Heart left ventricle (tissue), 13 donors: ENCODE measurements around the gene CUBN.

Experiments used
- CTCF ChIP-seq, 12 donors: fragments of 200-600 bp; sonication (generic) in 4 of 12; IDR thresholded peaks; one replicate each; pipeline versions ENCODE4 v1.5.0 to v1.8.0; 2018 to 2022; ENCODE audit warnings: antibody characterized with exemption in 12 of 12, mild to moderate bottlenecking in 5 of 12
- POLR2A ChIP-seq, 2 donors: fragments of 450-650 bp; IDR thresholded peaks; one replicate each; pipeline ENCODE4 v1.6.1; 2017; ENCODE audit warnings: antibody characterized with exemption in 2 of 2, mild to moderate bottlenecking in 2 of 2, moderate library complexity in 2 of 2
- donor health status: ischemic (EF 13 %, LVEDD 7.1; RV severe dilation, severe dysfunction).
- donor health status: DM: no; HTN: yes; CAD: no.
- donor health status: DM: no; HTN: no; CAD: no.
- donor health status: ischemic (EF 25% LVEDD 6.9; RV normal size, moderate dysfunction).
- donor health status: ischemic (EF 25% LVEDD 5.7; RV mildly dilated, moderate dysfunction).
- donor health status: ischemic (EF 35%, LVEDD 5.7; RV mildly dilated, moderate dysfunction).
- donor health status: nonischemic (EF 11% LVEDD 7.7; RV severe dilation, severe dysfunction).
- donor health status: DM: yes; HTN: yes; CAD: no.
- donor health status: PGD.
- donor health status: ischemic (EF 29% LVEDD 5.4; RV normal size, mild dysfunction).
- donor health status: nonischemic (EF 23%, LVEDD 6.1; RV moderate dilation, normal function).

GRCh38 chr10:17076626-17077345, 52.8 kb downstream of the CUBN start:
- TF ChIP-seq CTCF (IDR thresholded peaks at IDR 0.05) = no peak
- no peak for TF ChIP-seq POLR2A (IDR thresholded peaks at IDR 0.05)
